HCT116 (cell line): ENCODE measurements around the gene AGBL1. TPM values are rescaled to one million over a fixed set of nuclear protein-coding genes. Genes with fewer than 3 reads are reported as not detected.

ENCODE experiments used
- ATAC-seq: fragments of 200-7000 bp; cut with Tn5 transposase; 2 replicates; pipeline ENCODE4 v1.9.1; 2020; ENCODE audit warnings: mild to moderate bottlenecking, moderate library complexity
- BruUV-seq: library from RNA; stranded (reverse); fragments of 400-500 nt; replicated peaks from 2 replicates; lab custom pipeline; 2021; lab: Mats Ljungman, UMichigan
- CTCF ChIA-PET: fragments of 300-600 bp; sonication (Branson Sonifier 250); formaldehyde crosslinking; loops from one replicate; lab custom pipeline; 2021; ENCODE audit warnings: antibody characterized with exemption; lab: Charles Lee
- POLR2A ChIA-PET: fragments of 300-600, 350-600 bp; sonication (Branson Sonifier 250); formaldehyde crosslinking; loops from one replicate; lab custom pipeline; 2021; ENCODE audit warnings: antibody characterized with exemption; lab: Charles Lee
- RAD21 ChIA-PET, 2 experiments: fragments of 300-600 bp; sonication (Branson Sonifier 250); formaldehyde crosslinking; loops; one replicate each; lab custom pipeline; 2023; ENCODE audit warnings: low total read pairs in 2 of 2; ENCODE audit not compliant: uncharacterized antibody in 2 of 2, unreplicated experiment in 2 of 2, low non-redundant PET in 1 of 2; lab: Charles Lee
- DNase-seq: peaks from one replicate; pipeline ENCODE4 v3.0.0-alpha.2; 2010; ENCODE audit warnings: low read depth, low spot score
- H2AFZ ChIP-seq: fragments of 200-600 bp; shearing (Covaris generic), sonication (generic); 2 replicates; pipeline ENCODE4 v1.6.1; 2017; ENCODE audit warnings: low read depth, mixed run types, mixed read lengths, antibody characterized with exemption, low read length; ENCODE audit not compliant: poor library complexity, severe bottlenecking
- H3K27ac ChIP-seq: 2 replicates; pipeline ENCODE4 v1.5.1; 2012; ENCODE audit warnings: low read depth, low read length
- H3K27me3 ChIP-seq: fragments of 200-600 bp; sonication (generic); 2 replicates; pipeline ENCODE4 v1.6.1; 2016; ENCODE audit warnings: mixed run types, low read length, mixed read lengths; ENCODE audit not compliant: insufficient read depth
- H3K36me3 ChIP-seq, 2 experiments: fragments of 200-500 bp in 1 of 2; fragments of 200-600 bp in 1 of 2; sonication (Bioruptor generic) in 1 of 2; sonication (generic) in 1 of 2; 2 replicates each; pipeline versions ENCODE4 v1.5.1 to v1.6.1; 2014 to 2016; ENCODE audit warnings: low read length in 2 of 2, inconsistent platforms in 1 of 2, mixed read lengths in 1 of 2, mixed run types in 1 of 2; ENCODE audit not compliant: insufficient read depth in 2 of 2, control insufficient read depth in 1 of 2
- H3K4me1 ChIP-seq, 2 experiments: fragments of 200-600 bp in 1 of 2; sonication (generic) in 1 of 2; 2 replicates each; pipeline versions ENCODE4 v1.5.1 to v1.6.1; 2012 to 2017; ENCODE audit warnings: low read length in 2 of 2, inconsistent platforms in 1 of 2, mild to moderate bottlenecking in 1 of 2, mixed read lengths in 1 of 2, mixed run types in 1 of 2, moderate library complexity in 1 of 2; ENCODE audit not compliant: insufficient read depth in 2 of 2, control insufficient read depth in 1 of 2
- H3K4me2 ChIP-seq: fragments of 200-600 bp; sonication (generic); 2 replicates; pipeline ENCODE4 v1.6.1; 2017; ENCODE audit warnings: mixed run types, low read length, mixed read lengths
- H3K4me3 ChIP-seq, 2 experiments: fragments of 200-600 bp in 1 of 2; sonication (generic) in 1 of 2; replicated peaks in 1 of 2; 2 replicates each; pipeline ENCODE4 v1.5.1; 2011 to 2016; ENCODE audit warnings: low read length in 2 of 2, control low read depth in 1 of 2, low read depth in 1 of 2, mild to moderate bottlenecking in 1 of 2, mixed read lengths in 1 of 2, mixed run types in 1 of 2
- H3K79me2 ChIP-seq: fragments of 200-600 bp; sonication (generic); 2 replicates; pipeline ENCODE4 v1.6.1; 2017; ENCODE audit warnings: mild to moderate bottlenecking, mixed run types, low read length, moderate library complexity, mixed read lengths; ENCODE audit not compliant: insufficient read depth
- H3K9ac ChIP-seq: fragments of 200-600 bp; sonication (generic); 2 replicates; pipeline ENCODE4 v1.6.1; 2016; ENCODE audit warnings: low read length, mixed read lengths
- H3K9me2 ChIP-seq: fragments of 200-600 bp; sonication (generic), shearing (Covaris generic); 2 replicates; pipeline ENCODE4 v1.6.1; 2017; ENCODE audit warnings: mixed run types, mild to moderate bottlenecking, moderate library complexity; ENCODE audit not compliant: insufficient read depth
- H3K9me3 ChIP-seq, 2 experiments: fragments of 200-500 bp in 1 of 2; fragments of 200-600 bp in 1 of 2; sonication (Bioruptor generic) in 1 of 2; sonication (generic) in 1 of 2; 2 replicates each; pipeline ENCODE4 v1.6.1; 2014 to 2017; ENCODE audit warnings: low read length in 2 of 2, mixed read lengths in 2 of 2, inconsistent platforms in 1 of 2, low read depth in 1 of 2, mild to moderate bottlenecking in 1 of 2, mixed run types in 1 of 2, moderate library complexity in 1 of 2; ENCODE audit not compliant: control insufficient read depth in 1 of 2, insufficient read depth in 1 of 2
- H4K20me1 ChIP-seq: fragments of 200-600 bp; sonication (generic), shearing (Covaris generic); 2 replicates; pipeline ENCODE4 v1.6.1; 2017; ENCODE audit warnings: mixed run types, mild to moderate bottlenecking, moderate library complexity; ENCODE audit not compliant: insufficient read depth
- CBX3 ChIP-seq: IDR thresholded peaks from 2 replicates; pipeline ENCODE4 v1.6.1; 2012; ENCODE audit warnings: low read depth
- EGR1 ChIP-seq: IDR thresholded peaks from 2 replicates; pipeline ENCODE4 v1.6.1; 2012; ENCODE audit warnings: low read depth
- EZH2 ChIP-seq: fragments of 200-600 bp; sonication (generic); IDR thresholded peaks from 2 replicates; pipeline ENCODE4 v1.6.1; 2017; ENCODE audit warnings: antibody characterized with exemption, mixed run types
- EZH2phosphoT487 ChIP-seq: fragments of 200-600 bp; IDR thresholded peaks from 2 replicates; pipeline ENCODE4 v1.6.1; 2018; ENCODE audit warnings: antibody characterized with exemption, borderline replicate concordance
- FOSL1 ChIP-seq: IDR thresholded peaks from 2 replicates; pipeline ENCODE4 v1.6.1; 2012; ENCODE audit warnings: low read depth
- JUND ChIP-seq: IDR thresholded peaks from 2 replicates; pipeline ENCODE4 v1.6.1; 2012
- POLR2A ChIP-seq: IDR thresholded peaks from 2 replicates; pipeline ENCODE4 v1.7.0; 2011; ENCODE audit warnings: borderline replicate concordance; ENCODE audit not compliant: insufficient read depth, insufficient read length; ENCODE audit errors: extremely low read depth
- POLR2AphosphoS5 ChIP-seq: IDR thresholded peaks from 2 replicates; pipeline ENCODE4 v1.6.1; 2011; ENCODE audit warnings: mild to moderate bottlenecking, low read depth, low read length, moderate library complexity
- RAD21 ChIP-seq: IDR thresholded peaks from 2 replicates; pipeline ENCODE4 v1.6.1; 2012; ENCODE audit warnings: low read depth, mild to moderate bottlenecking
- SIN3A ChIP-seq: IDR thresholded peaks from 2 replicates; pipeline ENCODE4 v1.6.1; 2012; ENCODE audit warnings: low read depth
- SP1 ChIP-seq: IDR thresholded peaks from 2 replicates; pipeline ENCODE4 v1.6.1; 2012; ENCODE audit warnings: low read depth
- TCF7L2 ChIP-seq: IDR thresholded peaks from 2 replicates; pipeline ENCODE4 v1.7.0; 2011; ENCODE audit warnings: borderline replicate concordance, inconsistent platforms; ENCODE audit not compliant: insufficient read depth, insufficient read length; ENCODE audit errors: extremely low read depth
- ZFX ChIP-seq: fragments of 450-650 bp; IDR thresholded peaks from 2 replicates; pipeline ENCODE4 v1.6.1; 2017
- intact Hi-C: fragments of 100-400 bp; cut with micrococcal nuclease; formaldehyde crosslinking; loops from 2 replicates; pipeline ENCODE4 v1.10.0; 2022
- total RNA-seq: library from RNA; stranded (reverse); gene quantifications from one replicate; pipeline ENCODE4 v1.2.1, GENCODE V29; 2021; ENCODE audit not compliant: unreplicated experiment
- TF ChIP-seq, protein P1 (sequence below): IDR thresholded peaks from 2 replicates; pipeline ENCODE4 v1.6.1; 2012
- TF ChIP-seq, protein P2 (sequence below), 3 experiments: fragments of 200-600 bp in 1 of 3; sonication (generic) in 1 of 3; IDR thresholded peaks in 2 of 3; conservative IDR thresholded peaks in 1 of 3; 2 replicates each; pipeline ENCODE4 v1.5.1; 2012 to 2017; ENCODE audit warnings: low read depth in 2 of 3, low read length in 2 of 3, antibody characterized with exemption in 1 of 3, borderline replicate concordance in 1 of 3, control low read depth in 1 of 3, mild to moderate bottlenecking in 1 of 3, mixed read lengths in 1 of 3, mixed run types in 1 of 3, moderate library complexity in 1 of 3; ENCODE audit not compliant: insufficient read depth in 1 of 3
- TF ChIP-seq, protein P3 (sequence below): IDR thresholded peaks from 2 replicates; pipeline ENCODE4 v1.6.1; 2012
- TF ChIP-seq, protein P4 (sequence below): IDR thresholded peaks from 2 replicates; pipeline ENCODE4 v1.6.1; 2012; ENCODE audit warnings: low read depth

The AGBL1 gene
- total RNA-seq, 1 experiment from 2014 or later = not detected

DNA sequence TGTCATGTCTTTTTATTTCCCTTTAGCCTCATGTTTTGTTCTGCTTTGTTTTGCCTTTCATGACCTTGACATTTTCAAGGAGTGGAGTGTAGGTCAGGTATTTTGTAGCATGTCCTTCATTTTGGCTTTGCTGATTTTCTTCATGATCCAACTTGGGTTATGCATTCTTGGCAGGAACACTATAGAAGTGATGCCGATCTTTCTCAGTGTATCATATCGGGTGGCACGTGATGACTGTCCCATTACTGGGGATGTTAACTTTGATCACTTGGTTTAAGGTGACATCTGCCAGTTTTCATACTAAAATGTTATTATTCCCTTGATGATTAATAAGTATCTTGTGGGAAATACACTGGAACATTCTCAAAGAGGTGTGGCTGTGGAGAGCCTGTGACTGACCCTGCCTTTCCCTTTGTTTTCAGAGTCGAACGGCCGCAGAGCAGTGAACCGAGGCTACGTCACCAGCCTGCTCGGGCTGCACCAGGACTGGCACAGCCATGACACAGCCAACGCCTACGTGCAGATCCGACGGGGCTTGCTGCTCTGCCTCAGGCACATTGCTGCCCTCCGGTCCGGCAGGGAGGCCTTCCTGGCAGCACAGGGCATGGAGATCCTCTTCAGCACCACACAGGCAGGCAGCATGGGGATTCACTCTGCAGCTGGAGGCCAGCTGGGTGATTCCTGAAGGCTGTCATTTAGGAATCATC is 167.7 kb downstream of the AGBL1 start (continued):
- no peak for TF ChIP-seq SIN3A
- TF ChIP-seq RAD21 = no peak

DNA sequence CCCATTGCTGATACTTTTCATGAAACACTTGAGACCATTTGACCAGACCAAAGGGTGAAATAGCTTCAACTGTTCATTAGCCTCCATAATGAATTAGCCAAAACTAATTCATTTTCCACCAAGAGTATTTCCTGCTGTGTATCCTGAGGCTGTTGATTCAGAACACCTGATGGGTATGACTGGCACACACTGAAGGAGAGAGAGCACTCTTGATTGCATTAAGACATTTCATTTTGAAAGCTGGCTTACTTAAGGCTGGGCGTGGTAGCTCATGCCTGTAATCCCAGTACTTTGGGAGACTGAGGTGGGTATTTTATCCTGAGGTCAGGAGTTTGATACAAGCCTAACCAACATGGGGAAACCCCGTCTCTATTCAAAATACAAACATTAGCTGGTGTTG is 175.6 kb downstream of the AGBL1 start:
- Histone ChIP-seq H4K20me1 (no peaks in the 10 kb centered on the region), H3K9me2 (no peaks in the 10 kb centered on the region), H3K27ac (no peak overlapping the region), H3K9me3 (no peaks in the 10 kb centered on the region; a peak in 1 of 4 replicates), H3K79me2 (no peaks in the 10 kb centered on the region), H3K27me3 (no peaks in the 10 kb centered on the region), H3K4me2 (no peak overlapping the region), H3K36me3 (no peaks in the 10 kb centered on the region), H2AFZ (no peak overlapping the region), H3K9ac (no peak overlapping the region), H3K4me1 (no peaks in the 10 kb centered on the region), H3K4me3 (no peak overlapping the region)
- intact Hi-C loops = no loop called here
- ChIA-PET RAD21 (no interaction called here), POLR2A (no interaction called here), CTCF (no interaction called here)
- TF ChIP-seq CBX3 = no peak
- TF ChIP-seq FOSL1 = no peak
- no peak for TF ChIP-seq TCF7L2
- TF ChIP-seq, protein P1, sequence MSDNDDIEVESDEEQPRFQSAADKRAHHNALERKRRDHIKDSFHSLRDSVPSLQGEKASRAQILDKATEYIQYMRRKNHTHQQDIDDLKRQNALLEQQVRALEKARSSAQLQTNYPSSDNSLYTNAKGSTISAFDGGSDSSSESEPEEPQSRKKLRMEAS = no peak
- no peak for TF ChIP-seq POLR2A
- TF ChIP-seq, protein P2, sequence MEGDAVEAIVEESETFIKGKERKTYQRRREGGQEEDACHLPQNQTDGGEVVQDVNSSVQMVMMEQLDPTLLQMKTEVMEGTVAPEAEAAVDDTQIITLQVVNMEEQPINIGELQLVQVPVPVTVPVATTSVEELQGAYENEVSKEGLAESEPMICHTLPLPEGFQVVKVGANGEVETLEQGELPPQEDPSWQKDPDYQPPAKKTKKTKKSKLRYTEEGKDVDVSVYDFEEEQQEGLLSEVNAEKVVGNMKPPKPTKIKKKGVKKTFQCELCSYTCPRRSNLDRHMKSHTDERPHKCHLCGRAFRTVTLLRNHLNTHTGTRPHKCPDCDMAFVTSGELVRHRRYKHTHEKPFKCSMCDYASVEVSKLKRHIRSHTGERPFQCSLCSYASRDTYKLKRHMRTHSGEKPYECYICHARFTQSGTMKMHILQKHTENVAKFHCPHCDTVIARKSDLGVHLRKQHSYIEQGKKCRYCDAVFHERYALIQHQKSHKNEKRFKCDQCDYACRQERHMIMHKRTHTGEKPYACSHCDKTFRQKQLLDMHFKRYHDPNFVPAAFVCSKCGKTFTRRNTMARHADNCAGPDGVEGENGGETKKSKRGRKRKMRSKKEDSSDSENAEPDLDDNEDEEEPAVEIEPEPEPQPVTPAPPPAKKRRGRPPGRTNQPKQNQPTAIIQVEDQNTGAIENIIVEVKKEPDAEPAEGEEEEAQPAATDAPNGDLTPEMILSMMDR (IDR thresholded peaks at IDR 0.05 in 2 of 3, conservative IDR thresholded peaks at IDR 0.05 in 1 of 3; ENCODE audit: borderline replicate concordance in 1 of 3, insufficient read depth in 1 of 3, low read depth in 2 of 3, low read length in 2 of 3) = no peak
- TF ChIP-seq, protein P3, sequence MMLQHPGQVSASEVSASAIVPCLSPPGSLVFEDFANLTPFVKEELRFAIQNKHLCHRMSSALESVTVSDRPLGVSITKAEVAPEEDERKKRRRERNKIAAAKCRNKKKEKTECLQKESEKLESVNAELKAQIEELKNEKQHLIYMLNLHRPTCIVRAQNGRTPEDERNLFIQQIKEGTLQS = no peak
- no peak for TF ChIP-seq SP1
- no peak for TF ChIP-seq POLR2AphosphoS5
- no peak for TF ChIP-seq ZFX
- TF ChIP-seq EZH2phosphoT487 = no peak
- TF ChIP-seq, protein P4, sequence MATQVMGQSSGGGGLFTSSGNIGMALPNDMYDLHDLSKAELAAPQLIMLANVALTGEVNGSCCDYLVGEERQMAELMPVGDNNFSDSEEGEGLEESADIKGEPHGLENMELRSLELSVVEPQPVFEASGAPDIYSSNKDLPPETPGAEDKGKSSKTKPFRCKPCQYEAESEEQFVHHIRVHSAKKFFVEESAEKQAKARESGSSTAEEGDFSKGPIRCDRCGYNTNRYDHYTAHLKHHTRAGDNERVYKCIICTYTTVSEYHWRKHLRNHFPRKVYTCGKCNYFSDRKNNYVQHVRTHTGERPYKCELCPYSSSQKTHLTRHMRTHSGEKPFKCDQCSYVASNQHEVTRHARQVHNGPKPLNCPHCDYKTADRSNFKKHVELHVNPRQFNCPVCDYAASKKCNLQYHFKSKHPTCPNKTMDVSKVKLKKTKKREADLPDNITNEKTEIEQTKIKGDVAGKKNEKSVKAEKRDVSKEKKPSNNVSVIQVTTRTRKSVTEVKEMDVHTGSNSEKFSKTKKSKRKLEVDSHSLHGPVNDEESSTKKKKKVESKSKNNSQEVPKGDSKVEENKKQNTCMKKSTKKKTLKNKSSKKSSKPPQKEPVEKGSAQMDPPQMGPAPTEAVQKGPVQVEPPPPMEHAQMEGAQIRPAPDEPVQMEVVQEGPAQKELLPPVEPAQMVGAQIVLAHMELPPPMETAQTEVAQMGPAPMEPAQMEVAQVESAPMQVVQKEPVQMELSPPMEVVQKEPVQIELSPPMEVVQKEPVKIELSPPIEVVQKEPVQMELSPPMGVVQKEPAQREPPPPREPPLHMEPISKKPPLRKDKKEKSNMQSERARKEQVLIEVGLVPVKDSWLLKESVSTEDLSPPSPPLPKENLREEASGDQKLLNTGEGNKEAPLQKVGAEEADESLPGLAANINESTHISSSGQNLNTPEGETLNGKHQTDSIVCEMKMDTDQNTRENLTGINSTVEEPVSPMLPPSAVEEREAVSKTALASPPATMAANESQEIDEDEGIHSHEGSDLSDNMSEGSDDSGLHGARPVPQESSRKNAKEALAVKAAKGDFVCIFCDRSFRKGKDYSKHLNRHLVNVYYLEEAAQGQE = no peak
- no peak for TF ChIP-seq RAD21
- no peak for TF ChIP-seq EGR1
- TF ChIP-seq SIN3A = no peak
- no peak for TF ChIP-seq EZH2
- TF ChIP-seq JUND = no peak
- no TSS peak for BruUV-seq
- DNase-seq (no peak), ATAC-seq (no peak)
